ENCODE data around the gene NUF2.

GRCh38 chr1:163397451-163398200, 75.9 kb downstream of the NUF2 start:
- TF ChIP-seq CTCF (IDR thresholded peaks at IDR 0.05) (no peak), EZH2phosphoT487 (IDR thresholded peaks at IDR 0.05) (no peak), EZH2 (IDR thresholded peaks at IDR 0.05) (no peak)

Measured in neural progenitor cell (in vitro differentiated cells).